GM12878 (cell line): ENCODE results near the gene ANKFY1. TPM values are rescaled to one million over a fixed set of nuclear protein-coding genes. Genes with fewer than 3 reads are reported as not detected.

Experiments used
- ATF7 ChIP-seq: fragments of 450-650 bp; IDR thresholded peaks from 2 replicates; pipeline ENCODE4 v1.6.1; 2016; ENCODE audit warnings: low read depth, mild to moderate bottlenecking
- EED ChIP-seq: sonication (generic); IDR thresholded peaks from 2 replicates; pipeline ENCODE4 v1.6.1; 2016; ENCODE audit warnings: antibody characterized with exemption, low read depth
- ESRRA ChIP-seq: IDR thresholded peaks from 2 replicates; pipeline ENCODE4 v1.6.1; 2012; ENCODE audit warnings: mild to moderate bottlenecking, low read length, improper control_type of control experiment
- ETV6 ChIP-seq, 2 experiments: fragments of 450-650 bp in 1 of 2; IDR thresholded peaks in 1 of 2; conservative IDR thresholded peaks in 1 of 2; 2 replicates each; pipeline ENCODE4 v1.6.1; 2014; ENCODE audit warnings: antibody characterized with exemption in 1 of 2, borderline replicate concordance in 1 of 2, low read depth in 1 of 2, mild to moderate bottlenecking in 1 of 2, moderate library complexity in 1 of 2
- GABPA ChIP-seq: IDR thresholded peaks from 2 replicates; pipeline ENCODE4 v1.6.1; 2014; ENCODE audit warnings: antibody characterized with exemption, low read depth, mild to moderate bottlenecking, inconsistent platforms
- HDAC2 ChIP-seq: fragments of 200-600 bp; sonication (generic); IDR thresholded peaks from 2 replicates; pipeline ENCODE4 v1.6.1; 2017
- IKZF2 ChIP-seq, 2 experiments: fragments of 450-650 bp; IDR thresholded peaks; 2 replicates each; pipeline ENCODE4 v1.6.1; 2017; ENCODE audit warnings: mild to moderate bottlenecking in 2 of 2, moderate library complexity in 2 of 2
- JUNB ChIP-seq: IDR thresholded peaks from 2 replicates; pipeline ENCODE4 v1.6.1; 2016; ENCODE audit warnings: antibody characterized with exemption, mild to moderate bottlenecking
- KDM1A ChIP-seq: fragments of 200-600 bp; sonication (generic); IDR thresholded peaks from 2 replicates; pipeline ENCODE4 v1.6.1; 2016; ENCODE audit warnings: borderline replicate concordance
- PAX5 ChIP-seq: IDR thresholded peaks from 2 replicates; pipeline ENCODE4 v1.6.1; 2011; ENCODE audit warnings: low read depth, low read length, borderline replicate concordance
- POLR2A ChIP-seq: IDR thresholded peaks from 2 replicates; pipeline ENCODE4 v1.6.1; 2011; ENCODE audit warnings: low read depth, mild to moderate bottlenecking, low read length
- POU2F2 ChIP-seq: IDR thresholded peaks from 3 replicates; pipeline ENCODE4 v1.6.1; 2011; ENCODE audit warnings: low read depth, mild to moderate bottlenecking, low read length, borderline replicate concordance
- RAD21 ChIP-seq: IDR thresholded peaks from 2 replicates; pipeline ENCODE4 v1.6.1; 2011; ENCODE audit warnings: mild to moderate bottlenecking, low read depth, low read length, moderate library complexity; ENCODE audit not compliant: insufficient read depth
- RELA ChIP-seq: fragments of 450-650 bp; IDR thresholded peaks from 2 replicates; pipeline ENCODE4 v1.8.0; 2014; ENCODE audit warnings: borderline replicate concordance; ENCODE audit not compliant: partially characterized antibody
- RUNX3 ChIP-seq: IDR thresholded peaks from 2 replicates; pipeline ENCODE4 v1.6.1; 2012; ENCODE audit warnings: low read length, inconsistent platforms
- SMAD1 ChIP-seq: fragments of 450-650 bp; IDR thresholded peaks from 2 replicates; pipeline ENCODE4 v1.6.1; 2018; ENCODE audit warnings: mild to moderate bottlenecking, low read depth; ENCODE audit not compliant: partially characterized antibody
- SUZ12 ChIP-seq: fragments of 200-600 bp; sonication (generic); IDR thresholded peaks from one replicate; pipeline ENCODE4 v1.6.1; 2018; ENCODE audit warnings: antibody characterized with exemption, mild to moderate bottlenecking; ENCODE audit not compliant: unreplicated experiment
- TAF1 ChIP-seq: IDR thresholded peaks from 2 replicates; pipeline ENCODE4 v1.6.1; 2011; ENCODE audit warnings: mild to moderate bottlenecking, low read depth, low read length, borderline replicate concordance
- ZNF217 ChIP-seq: fragments of 450-650 bp; IDR thresholded peaks from 2 replicates; pipeline ENCODE4 v1.6.1; 2017; ENCODE audit warnings: antibody characterized with exemption, mild to moderate bottlenecking
- polyA plus RNA-seq, 11 experiments: library from polyadenylated mRNA; depleted of rRNA in 4 of 11; unstranded in 6 of 11; stranded (reverse) in 5 of 11; fragments of >200 nt; fragmentation: Nextera tagmentation in 4 of 11; fragmentation: Illumina TruSeq in 1 of 11; extraction: Ambion mirVana in 4 of 11; extraction: Trizol in 1 of 11; gene quantifications; 1 replicate in 1 of 11; 2 replicates in 10 of 11; pipeline versions ENCODE4 v1.2.1 to v1.2.3, GENCODE V29; 2011 to 2016; ENCODE audit warnings: inconsistent platforms in 2 of 11, missing spikeins in 2 of 11, low read depth in 1 of 11
- total RNA-seq, 4 experiments: library from RNA; depleted of rRNA in 3 of 4; stranded (reverse); fragments of >200 nt in 3 of 4; fragmentation: Illumina TruSeq in 1 of 4; extraction: Trizol in 1 of 4; gene quantifications; 2 replicates each; pipeline versions ENCODE4 v1.2.1 to v1.2.3, GENCODE V29; 2013 to 2021
- TF ChIP-seq, protein P1 (sequence below): fragments of 150-350 bp; IDR thresholded peaks from 2 replicates; pipeline ENCODE4 v1.6.1; 2014; ENCODE audit warnings: mild to moderate bottlenecking, low read depth, low read length
- TF ChIP-seq, protein P2 (sequence below): fragments of 450-650 bp; IDR thresholded peaks from 2 replicates; pipeline ENCODE4 v1.6.1; 2017; ENCODE audit warnings: borderline replicate concordance
- TF ChIP-seq, protein P3 (sequence below): fragments of 450-650 bp; formaldehyde crosslinking; IDR thresholded peaks from 2 replicates; pipeline ENCODE4 v1.4.0; 2020; ENCODE audit warnings: mild to moderate bottlenecking, moderate library complexity
- TF ChIP-seq, protein P4 (sequence below): fragments of 450-650 bp; IDR thresholded peaks from 2 replicates; pipeline ENCODE4 v1.6.1; 2016; ENCODE audit warnings: mild to moderate bottlenecking

The ANKFY1 gene
- total and polyA plus RNA-seq, 10 of the 15 experiments (the other 5 are each of a cell fraction or from before 2014, with no cell fraction given): 3.0 to 27.7 (median 16.4) TPM

DNA sequence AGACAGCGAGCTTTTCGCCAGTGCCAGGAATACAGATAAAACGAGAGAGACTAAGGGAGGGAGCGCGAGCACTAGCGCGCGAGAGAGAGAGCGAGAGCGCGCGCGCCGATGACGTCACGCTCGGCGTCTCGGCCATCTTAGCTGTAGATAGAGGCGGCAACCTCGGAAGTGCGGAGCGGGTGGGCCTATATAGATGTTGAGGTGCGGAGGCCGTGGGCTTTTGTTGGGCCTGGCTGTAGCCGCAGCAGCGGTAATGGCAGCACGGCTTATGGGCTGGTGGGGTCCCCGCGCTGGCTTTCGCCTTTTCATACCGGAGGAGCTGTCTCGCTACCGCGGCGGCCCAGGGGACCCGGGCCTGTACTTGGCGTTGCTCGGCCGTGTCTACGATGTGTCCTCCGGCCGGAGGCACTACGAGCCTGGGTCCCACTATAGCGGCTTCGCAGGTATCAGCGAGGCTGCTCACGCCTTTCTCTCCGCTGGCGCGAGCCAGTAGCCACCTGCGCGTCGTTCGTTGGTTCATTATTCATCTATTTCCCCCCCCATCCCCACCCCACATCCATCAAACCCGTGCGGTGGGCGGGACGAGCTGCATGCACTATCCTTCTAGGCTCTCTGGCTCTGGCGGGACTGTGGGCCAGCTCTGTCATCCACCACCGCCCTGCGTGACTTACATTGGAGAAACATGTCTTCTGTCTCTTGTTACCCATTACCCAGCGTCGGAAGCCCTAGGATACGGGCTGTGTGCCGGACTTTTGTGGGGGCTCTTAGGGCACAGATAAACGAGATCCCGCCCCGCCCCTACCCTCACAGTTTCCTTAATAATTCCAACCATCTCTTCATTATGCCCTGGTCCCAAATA is 120.0 kb downstream of the ANKFY1 start (continued):
- TF ChIP-seq ZNF217: 0 out of 2 replicates have a peak, but pooled peaks have one; percentile 9
- TF ChIP-seq TAF1: 0 out of 2 replicates have a peak, but pooled peaks have one; percentile 61
- peak; percentile 91 for TF ChIP-seq POLR2A
- TF ChIP-seq ETV6 (conservative IDR thresholded peaks at IDR 0.05 in 1 of 2, IDR thresholded peaks at IDR 0.05 in 1 of 2; ENCODE audit: borderline replicate concordance in 1 of 2, low read depth in 1 of 2): no peak
- TF ChIP-seq IKZF2 (IDR thresholded peaks at IDR 0.05): 0 out of 4 replicates have a peak, but pooled peaks of 1 of the 2 experiments have one; percentile 7
- TF ChIP-seq RELA: peak; percentile 67
- no peak for TF ChIP-seq GABPA
- TF ChIP-seq ESRRA: 0 out of 2 replicates have a peak, but pooled peaks have one; percentile 41
- TF ChIP-seq, protein P1, sequence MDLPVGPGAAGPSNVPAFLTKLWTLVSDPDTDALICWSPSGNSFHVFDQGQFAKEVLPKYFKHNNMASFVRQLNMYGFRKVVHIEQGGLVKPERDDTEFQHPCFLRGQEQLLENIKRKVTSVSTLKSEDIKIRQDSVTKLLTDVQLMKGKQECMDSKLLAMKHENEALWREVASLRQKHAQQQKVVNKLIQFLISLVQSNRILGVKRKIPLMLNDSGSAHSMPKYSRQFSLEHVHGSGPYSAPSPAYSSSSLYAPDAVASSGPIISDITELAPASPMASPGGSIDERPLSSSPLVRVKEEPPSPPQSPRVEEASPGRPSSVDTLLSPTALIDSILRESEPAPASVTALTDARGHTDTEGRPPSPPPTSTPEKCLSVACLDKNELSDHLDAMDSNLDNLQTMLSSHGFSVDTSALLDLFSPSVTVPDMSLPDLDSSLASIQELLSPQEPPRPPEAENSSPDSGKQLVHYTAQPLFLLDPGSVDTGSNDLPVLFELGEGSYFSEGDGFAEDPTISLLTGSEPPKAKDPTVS: no peak
- TF ChIP-seq, protein P2, sequence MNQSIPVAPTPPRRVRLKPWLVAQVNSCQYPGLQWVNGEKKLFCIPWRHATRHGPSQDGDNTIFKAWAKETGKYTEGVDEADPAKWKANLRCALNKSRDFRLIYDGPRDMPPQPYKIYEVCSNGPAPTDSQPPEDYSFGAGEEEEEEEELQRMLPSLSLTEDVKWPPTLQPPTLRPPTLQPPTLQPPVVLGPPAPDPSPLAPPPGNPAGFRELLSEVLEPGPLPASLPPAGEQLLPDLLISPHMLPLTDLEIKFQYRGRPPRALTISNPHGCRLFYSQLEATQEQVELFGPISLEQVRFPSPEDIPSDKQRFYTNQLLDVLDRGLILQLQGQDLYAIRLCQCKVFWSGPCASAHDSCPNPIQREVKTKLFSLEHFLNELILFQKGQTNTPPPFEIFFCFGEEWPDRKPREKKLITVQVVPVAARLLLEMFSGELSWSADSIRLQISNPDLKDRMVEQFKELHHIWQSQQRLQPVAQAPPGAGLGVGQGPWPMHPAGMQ: no peak
- TF ChIP-seq SUZ12: no peak
- TF ChIP-seq JUNB: no peak
- TF ChIP-seq, protein P3, sequence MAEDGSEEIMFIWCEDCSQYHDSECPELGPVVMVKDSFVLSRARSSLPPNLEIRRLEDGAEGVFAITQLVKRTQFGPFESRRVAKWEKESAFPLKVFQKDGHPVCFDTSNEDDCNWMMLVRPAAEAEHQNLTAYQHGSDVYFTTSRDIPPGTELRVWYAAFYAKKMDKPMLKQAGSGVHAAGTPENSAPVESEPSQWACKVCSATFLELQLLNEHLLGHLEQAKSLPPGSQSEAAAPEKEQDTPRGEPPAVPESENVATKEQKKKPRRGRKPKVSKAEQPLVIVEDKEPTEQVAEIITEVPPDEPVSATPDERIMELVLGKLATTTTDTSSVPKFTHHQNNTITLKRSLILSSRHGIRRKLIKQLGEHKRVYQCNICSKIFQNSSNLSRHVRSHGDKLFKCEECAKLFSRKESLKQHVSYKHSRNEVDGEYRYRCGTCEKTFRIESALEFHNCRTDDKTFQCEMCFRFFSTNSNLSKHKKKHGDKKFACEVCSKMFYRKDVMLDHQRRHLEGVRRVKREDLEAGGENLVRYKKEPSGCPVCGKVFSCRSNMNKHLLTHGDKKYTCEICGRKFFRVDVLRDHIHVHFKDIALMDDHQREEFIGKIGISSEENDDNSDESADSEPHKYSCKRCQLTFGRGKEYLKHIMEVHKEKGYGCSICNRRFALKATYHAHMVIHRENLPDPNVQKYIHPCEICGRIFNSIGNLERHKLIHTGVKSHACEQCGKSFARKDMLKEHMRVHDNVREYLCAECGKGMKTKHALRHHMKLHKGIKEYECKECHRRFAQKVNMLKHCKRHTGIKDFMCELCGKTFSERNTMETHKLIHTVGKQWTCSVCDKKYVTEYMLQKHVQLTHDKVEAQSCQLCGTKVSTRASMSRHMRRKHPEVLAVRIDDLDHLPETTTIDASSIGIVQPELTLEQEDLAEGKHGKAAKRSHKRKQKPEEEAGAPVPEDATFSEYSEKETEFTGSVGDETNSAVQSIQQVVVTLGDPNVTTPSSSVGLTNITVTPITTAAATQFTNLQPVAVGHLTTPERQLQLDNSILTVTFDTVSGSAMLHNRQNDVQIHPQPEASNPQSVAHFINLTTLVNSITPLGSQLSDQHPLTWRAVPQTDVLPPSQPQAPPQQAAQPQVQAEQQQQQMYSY: peak; percentile 45; the same call in 1 of the 2 replicates
- no peak; the same call in 1 of the 2 replicates for TF ChIP-seq RUNX3
- TF ChIP-seq ATF7: peak; percentile 99
- TF ChIP-seq KDM1A: no peak
- TF ChIP-seq HDAC2: no peak
- TF ChIP-seq PAX5: no peak; the same call in 1 of the 2 replicates
- TF ChIP-seq POU2F2: peak; percentile 82; the same call in 2 of the 3 replicates
- no peak for TF ChIP-seq SMAD1
- TF ChIP-seq EED: no peak
- TF ChIP-seq RAD21: no peak
- TF ChIP-seq, protein P4, sequence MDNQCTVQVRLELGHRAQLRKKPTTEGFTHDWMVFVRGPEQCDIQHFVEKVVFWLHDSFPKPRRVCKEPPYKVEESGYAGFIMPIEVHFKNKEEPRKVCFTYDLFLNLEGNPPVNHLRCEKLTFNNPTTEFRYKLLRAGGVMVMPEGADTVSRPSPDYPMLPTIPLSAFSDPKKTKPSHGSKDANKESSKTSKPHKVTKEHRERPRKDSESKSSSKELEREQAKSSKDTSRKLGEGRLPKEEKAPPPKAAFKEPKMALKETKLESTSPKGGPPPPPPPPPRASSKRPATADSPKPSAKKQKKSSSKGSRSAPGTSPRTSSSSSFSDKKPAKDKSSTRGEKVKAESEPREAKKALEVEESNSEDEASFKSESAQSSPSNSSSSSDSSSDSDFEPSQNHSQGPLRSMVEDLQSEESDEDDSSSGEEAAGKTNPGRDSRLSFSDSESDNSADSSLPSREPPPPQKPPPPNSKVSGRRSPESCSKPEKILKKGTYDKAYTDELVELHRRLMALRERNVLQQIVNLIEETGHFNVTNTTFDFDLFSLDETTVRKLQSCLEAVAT: peak; percentile 94
